Neural progenitor cell (in vitro differentiated cells): ENCODE measurements around the gene VGLL1. TPM values are rescaled to one million over a fixed set of nuclear protein-coding genes. Genes with fewer than 3 reads are reported as not detected.

ENCODE experiments used
- DNase-seq: peaks from one replicate; pipeline ENCODE4 v3.0.0-alpha.2; 2016; ENCODE audit warnings: low spot score
- H2AFZ ChIP-seq: fragments of 200-600 bp; sonication (generic); replicated peaks from 2 replicates; pipeline ENCODE4 v1.6.1; 2016; ENCODE audit warnings: antibody characterized with exemption
- H3F3A ChIP-seq: fragments of 200-600 bp; sonication (generic); 2 replicates; pipeline ENCODE4 v1.6.1; 2016; ENCODE audit warnings: antibody characterized with exemption, low read depth
- H3K27ac ChIP-seq: fragments of 200-600 bp; sonication (generic); 2 replicates; pipeline ENCODE4 v1.5.1; 2016; ENCODE audit warnings: mild to moderate bottlenecking
- H3K27me3 ChIP-seq: fragments of 200-600 bp; sonication (generic); 2 replicates; pipeline ENCODE4 v1.6.1; 2016; ENCODE audit warnings: mild to moderate bottlenecking, moderate library complexity
- H3K36me3 ChIP-seq: fragments of 200-600 bp; sonication (generic); 2 replicates; pipeline ENCODE4 v1.5.1; 2016
- H3K4me1 ChIP-seq: fragments of 200-600 bp; sonication (generic); 2 replicates; pipeline ENCODE4 v1.6.1; 2016; ENCODE audit warnings: mixed run types
- H3K4me2 ChIP-seq: fragments of 200-600 bp; sonication (generic); 2 replicates; pipeline ENCODE4 v1.6.1; 2016
- H3K4me3 ChIP-seq: fragments of 200-600 bp; sonication (generic); 2 replicates; pipeline ENCODE4 v1.5.1; 2016
- H3K79me2 ChIP-seq: fragments of 200-600 bp; sonication (generic); 2 replicates; pipeline ENCODE4 v1.6.1; 2016; ENCODE audit warnings: low read depth
- H3K9ac ChIP-seq: fragments of 200-600 bp; sonication (generic); 2 replicates; pipeline ENCODE4 v1.6.1; 2016
- H3K9me3 ChIP-seq: fragments of 200-600 bp; sonication (generic); 2 replicates; pipeline ENCODE4 v1.5.1; 2016; ENCODE audit warnings: low read depth
- H4K20me1 ChIP-seq: fragments of 200-600 bp; sonication (generic); 2 replicates; pipeline ENCODE4 v1.6.1; 2016; ENCODE audit warnings: low read depth
- H3K27ac Mint-ChIP-seq: 3 replicates; pipeline ENCODE4 v1.8.0; 2021; ENCODE audit warnings: mixed read lengths
- H3K27me3 Mint-ChIP-seq: 2 replicates; pipeline ENCODE4 v1.8.0; 2022; ENCODE audit warnings: low read depth, mild to moderate bottlenecking, inconsistent platforms, moderate library complexity, mixed read lengths; ENCODE audit not compliant: insufficient read depth
- H3K36me3 Mint-ChIP-seq: 3 replicates; pipeline ENCODE4 v1.8.0; 2021; ENCODE audit warnings: mixed read lengths
- H3K4me1 Mint-ChIP-seq: 3 replicates; pipeline ENCODE4 v1.8.0; 2021; ENCODE audit warnings: mixed read lengths
- H3K4me3 Mint-ChIP-seq: 3 replicates; pipeline ENCODE4 v1.8.0; 2021; ENCODE audit warnings: mild to moderate bottlenecking, moderate library complexity, mixed read lengths
- H3K9me3 Mint-ChIP-seq: 3 replicates; pipeline ENCODE4 v1.8.0; 2020; ENCODE audit warnings: mixed read lengths
- EZH2 ChIP-seq: fragments of 200-600 bp; sonication (generic); IDR thresholded peaks from 2 replicates; pipeline ENCODE4 v1.6.1; 2017; ENCODE audit warnings: antibody characterized with exemption, mild to moderate bottlenecking, moderate library complexity
- EZH2phosphoT487 ChIP-seq: fragments of 200-600 bp; sonication (generic); IDR thresholded peaks from 2 replicates; pipeline ENCODE4 v1.6.1; 2017; ENCODE audit warnings: antibody characterized with exemption
- microRNA counts: library from miRNA; unstranded; fragments of <30 nt; microRNA quantifications from one replicate; lab custom pipeline; 2016
- microRNA-seq: library from miRNA; unstranded; fragments of <30 nt; microRNA quantifications from one replicate; pipeline ENCODE4, GENCODE V29; 2016
- small RNA-seq: library from RNA; depleted of rRNA; stranded (forward); fragments of <200 nt; gene quantifications from one replicate; pipeline ENCODE3, GENCODE V24; 2015
- total RNA-seq: library from RNA; depleted of rRNA; stranded (reverse); fragments of >200 nt; gene quantifications from 2 replicates; pipeline ENCODE4 v1.2.3, GENCODE V29; 2015; ENCODE audit warnings: low replicate concordance
- TF ChIP-seq, protein P1 (sequence below): fragments of 200-600 bp; sonication (generic); IDR thresholded peaks from 2 replicates; pipeline ENCODE4 v1.5.1; 2017; ENCODE audit warnings: antibody characterized with exemption, mild to moderate bottlenecking

The VGLL1 gene
- total RNA-seq, 1 donor from 2014 or later = not detected

- H3K9me3 ChIP-seq = peaks cover 3% of the 10 kb centered on the region
- no peak overlapping the region for H3K4me2 ChIP-seq
- DNase-seq = no peak
- H3K27me3 ChIP-seq = no peaks in the 10 kb centered on the region
- no peaks in the 10 kb centered on the region for H3F3A ChIP-seq
- no peaks in the 10 kb centered on the region for H3K36me3 Mint-ChIP-seq
- peaks cover 4% of the 10 kb centered on the region for H3K9me3 Mint-ChIP-seq
- no peak overlapping the region for H3K4me3 ChIP-seq
- no peaks in the 10 kb centered on the region for H3K27me3 Mint-ChIP-seq
- H2AFZ ChIP-seq = no peak overlapping the region
- H3K4me1 Mint-ChIP-seq = no peaks in the 10 kb centered on the region
- no peaks in the 10 kb centered on the region for H3K36me3 ChIP-seq
- H4K20me1 ChIP-seq = no peaks in the 10 kb centered on the region
- no peaks in the 10 kb centered on the region for H3K79me2 ChIP-seq
- no peaks in the 10 kb centered on the region for H3K4me1 ChIP-seq
- H3K27ac Mint-ChIP-seq = no peak overlapping the region
- no peak overlapping the region for H3K27ac ChIP-seq
- H3K9ac ChIP-seq = no peak overlapping the region
- TF ChIP-seq, protein P1, sequence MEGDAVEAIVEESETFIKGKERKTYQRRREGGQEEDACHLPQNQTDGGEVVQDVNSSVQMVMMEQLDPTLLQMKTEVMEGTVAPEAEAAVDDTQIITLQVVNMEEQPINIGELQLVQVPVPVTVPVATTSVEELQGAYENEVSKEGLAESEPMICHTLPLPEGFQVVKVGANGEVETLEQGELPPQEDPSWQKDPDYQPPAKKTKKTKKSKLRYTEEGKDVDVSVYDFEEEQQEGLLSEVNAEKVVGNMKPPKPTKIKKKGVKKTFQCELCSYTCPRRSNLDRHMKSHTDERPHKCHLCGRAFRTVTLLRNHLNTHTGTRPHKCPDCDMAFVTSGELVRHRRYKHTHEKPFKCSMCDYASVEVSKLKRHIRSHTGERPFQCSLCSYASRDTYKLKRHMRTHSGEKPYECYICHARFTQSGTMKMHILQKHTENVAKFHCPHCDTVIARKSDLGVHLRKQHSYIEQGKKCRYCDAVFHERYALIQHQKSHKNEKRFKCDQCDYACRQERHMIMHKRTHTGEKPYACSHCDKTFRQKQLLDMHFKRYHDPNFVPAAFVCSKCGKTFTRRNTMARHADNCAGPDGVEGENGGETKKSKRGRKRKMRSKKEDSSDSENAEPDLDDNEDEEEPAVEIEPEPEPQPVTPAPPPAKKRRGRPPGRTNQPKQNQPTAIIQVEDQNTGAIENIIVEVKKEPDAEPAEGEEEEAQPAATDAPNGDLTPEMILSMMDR = no peak
- no peak for TF ChIP-seq EZH2phosphoT487
- TF ChIP-seq EZH2 = no peak
- no peak overlapping the region for H3K4me3 Mint-ChIP-seq
Measured at GRCh38 chrX:136597954-136598353, 65.9 kb downstream of the VGLL1 start.

- Mint-ChIP-seq H3K4me3 (no peak overlapping the region), H3K9me3 (peaks cover 4% of the 10 kb centered on the region)
Measured at GRCh38 chrX:136598631-136599030, 66.6 kb downstream of the VGLL1 start.

GRCh38 chrX:136600059-136600458, 68.0 kb downstream of the VGLL1 start:
- TF ChIP-seq, protein P1 = no peak
- TF ChIP-seq EZH2 (no peak), EZH2phosphoT487 (no peak)

More at GRCh38 chrX:136598631-136599030, 66.6 kb downstream of the VGLL1 start:
- Histone ChIP-seq H3K9ac (no peak overlapping the region), H3K79me2 (no peaks in the 10 kb centered on the region), H3F3A (no peaks in the 10 kb centered on the region), H3K27ac (no peak overlapping the region), H3K4me2 (no peak overlapping the region), H3K36me3 (no peaks in the 10 kb centered on the region), H3K4me1 (no peaks in the 10 kb centered on the region), H3K27me3 (no peaks in the 10 kb centered on the region), H2AFZ (no peak overlapping the region), H3K9me3 (peaks cover 3% of the 10 kb centered on the region), H3K4me3 (no peak overlapping the region), H4K20me1 (no peaks in the 10 kb centered on the region)
- Mint-ChIP-seq H3K27me3 (peaks cover 2% of the 10 kb centered on the region), H3K27ac (no peak overlapping the region), H3K4me1 (no peaks in the 10 kb centered on the region), H3K36me3 (no peaks in the 10 kb centered on the region)
- TF ChIP-seq, protein P1 = no peak
- TF ChIP-seq EZH2phosphoT487 (no peak), EZH2 (no peak)
- DNase-seq = no peak

More at GRCh38 chrX:136600059-136600458, 68.0 kb downstream of the VGLL1 start:
- Mint-ChIP-seq H3K27me3 (peaks cover 2% of the 10 kb centered on the region), H3K27ac (no peak overlapping the region), H3K4me3 (no peak overlapping the region), H3K4me1 (no peaks in the 10 kb centered on the region), H3K9me3 (peaks cover 4% of the 10 kb centered on the region), H3K36me3 (no peaks in the 10 kb centered on the region)
- Histone ChIP-seq H3K4me3 (no peak overlapping the region), H3K36me3 (no peaks in the 10 kb centered on the region), H2AFZ (no peak overlapping the region), H3K9me3 (no peaks in the 10 kb centered on the region), H3K27ac (no peak overlapping the region), H3K27me3 (no peaks in the 10 kb centered on the region), H3K79me2 (no peaks in the 10 kb centered on the region), H3F3A (no peaks in the 10 kb centered on the region), H3K9ac (no peak overlapping the region), H4K20me1 (no peaks in the 10 kb centered on the region), H3K4me1 (no peaks in the 10 kb centered on the region), H3K4me2 (no peak overlapping the region)
- DNase-seq = no peak

MicroRNAs within 50 kb of the gene (microRNA counts, 767-probe panel; counts per million panel counts)
- microRNA hsa-miR-934 (lab: Ali Mortazavi, UCI) = 460 counts per million, percentile 90 among the panel's probes with 10 or more counts

Small RNA genes within 50 kb of the gene (microRNA-seq; reads per million reads assigned to microRNA genes)
- gene MIR934 = not detected

Small RNA genes within 50 kb of the gene (small RNA-seq; reads per million reads assigned to genes)
- not detected for gene MIR934
- gene RF00019 = not detected
- gene RNU6-320P = not detected

Other genes starting within 250 kb of the VGLL1 start
- gene ADGRG4, start 231.3 kb upstream of the VGLL1 start, total RNA-seq = not detected in 2 replicates
- gene BRS3, start 44.3 kb upstream of the VGLL1 start, total RNA-seq = not detected in 2 replicates
- 111 and 123 TPM in 2 replicates for gene HTATSF1, start 34.6 kb upstream of the VGLL1 start, total RNA-seq
- gene CD40LG, start 115.9 kb downstream of the VGLL1 start, total RNA-seq = not detected in 2 replicates
- gene ARHGEF6, start 248.7 kb downstream of the VGLL1 start, total RNA-seq = 2.0 and 3.2 TPM in 2 replicates